Right lobe of liver (tissue), 6 donors: Measurements from ENCODE around the gene TTC23. TPM values are rescaled to one million over a fixed set of nuclear protein-coding genes. Genes with fewer than 3 reads are reported as not detected.

Source experiments
- ATAC-seq, 4 donors: fragments of 200-7000 bp; cut with Tn5 transposase; one replicate each; pipeline ENCODE4 v1.9.1; 2020; ENCODE audit warnings: mild to moderate bottlenecking in 4 of 4, moderate library complexity in 4 of 4
- DNase-seq, 3 donors: peaks; one replicate each; pipeline ENCODE4 v3.0.0-alpha.2; 2020
- H3K27ac ChIP-seq, 3 donors: fragments of 200-600 bp; one replicate each; pipeline ENCODE4 v1.8.0; 2022
- H3K27me3 ChIP-seq, 2 donors: fragments of 200-600 bp; one replicate each; pipeline ENCODE4 v1.8.0; 2022
- H3K36me3 ChIP-seq, 4 donors: fragments of 200-600 bp; sonication (generic) in 1 of 4; one replicate each; pipeline versions ENCODE4 v1.5.1 to v1.8.0; 2017 to 2022; ENCODE audit warnings: control low read depth in 1 of 4
- H3K4me1 ChIP-seq, 4 donors: fragments of 200-600 bp; sonication (generic) in 1 of 4; one replicate each; pipeline versions ENCODE4 v1.5.1 to v1.8.0; 2017 to 2022; ENCODE audit warnings: control low read depth in 1 of 4
- H3K4me3 ChIP-seq, 3 donors: fragments of 200-600 bp; one replicate each; pipeline ENCODE4 v1.8.0; 2022
- H3K9me3 ChIP-seq, 4 donors: fragments of 200-600 bp; sonication (generic) in 1 of 4; one replicate each; pipeline versions ENCODE4 v1.5.1 to v1.8.0; 2017 to 2022; ENCODE audit warnings: control low read depth in 1 of 4
- CTCF ChIP-seq, 4 donors: fragments of 200-600 bp in 3 of 4; fragments of 450-650 bp in 1 of 4; IDR thresholded peaks; one replicate each; pipeline versions ENCODE4 v1.5.1 to v1.8.0; 2016 to 2022; ENCODE audit warnings: antibody characterized with exemption in 4 of 4, mild to moderate bottlenecking in 2 of 4
- POLR2A ChIP-seq: fragments of 450-650 bp; IDR thresholded peaks from one replicate; pipeline ENCODE4 v1.6.1; 2017; ENCODE audit warnings: antibody characterized with exemption, mild to moderate bottlenecking
- WGBS: methylation state at CpG from one replicate; pipeline ENCODE4 v1.1.6; 2018; ENCODE audit warnings: low coverage, low lambda C conversion rate; ENCODE audit not compliant: insufficient coverage; ENCODE audit errors: missing lambda C conversion rate; 5-methylcytosine and 5-hydroxymethylcytosine counted together
- intact Hi-C, 2 donors: fragments of 100-400 bp; cut with DNase I; formaldehyde crosslinking; loops; one replicate each; pipeline versions ENCODE4 v1.11.2 to v1.14.1; 2022
- total RNA-seq, 6 experiments: library from RNA; depleted of rRNA in 2 of 6; stranded (reverse); fragments of >200 nt in 2 of 6; fragmentation: NEBNext Ultra II Directional in 3 of 6; extraction: Animal tissue kit (Norgen Biotek cat#: 25700) in 3 of 6; gene quantifications; one replicate each; pipeline versions ENCODE4 v1.1.0 to v1.2.4, GENCODE V29; 2016 to 2023
- donor health status: DM: no; HTN: yes; CAD: no.
- donor health status: DM: no; HTN: no; CAD: no.
- donor health status: DM: no; HTN: no; CAD: no.
- donor health status: DM: no; HTN: yes; CAD: no.
- donor health status: DM: no; HTN: yes; CAD: no.

The TTC23 gene
- total RNA-seq, 6 experiments from 2014 or later: 6.1 to 18.4 (median 9.1) TPM

- no peak for TF ChIP-seq POLR2A
- no peak for TF ChIP-seq CTCF (IDR thresholded peaks at IDR 0.05)
- no peak for ATAC-seq
- H3K27ac ChIP-seq: no peak overlapping the region
Observed at GRCh38 chr15:99180086-99180963, 69.1 kb downstream of the TTC23 start.

GRCh38 chr15:99177679-99178078, 71.7 kb downstream of the TTC23 start:
- peaks cover 0 to 12% (median 0%) of the 10 kb centered on the region in 4 donors for H3K36me3 ChIP-seq
- no peaks in the 10 kb centered on the region for H3K9me3 ChIP-seq
- H3K27ac ChIP-seq: no peak overlapping the region
- no peak for TF ChIP-seq POLR2A
- TF ChIP-seq CTCF (IDR thresholded peaks at IDR 0.05): no peak
- ATAC-seq: no peak
- H3K27me3 ChIP-seq: no peaks in the 10 kb centered on the region
- 100% methylated on average over 2 of the region's 2 CpGs for WGBS
- intact Hi-C loops: no loop called here
- H3K4me3 ChIP-seq: no peak overlapping the region
- no peaks in the 10 kb centered on the region for H3K4me1 ChIP-seq
- DNase-seq: no peak

More at GRCh38 chr15:99180086-99180963, 69.1 kb downstream of the TTC23 start:
- Histone ChIP-seq H3K36me3 (no peaks in the 10 kb centered on the region), H3K4me3 (no peak overlapping the region), H3K9me3 (no peaks in the 10 kb centered on the region), H3K27me3 (no peaks in the 10 kb centered on the region), H3K4me1 (no peaks in the 10 kb centered on the region)
- no peak for DNase-seq
- WGBS: 83% methylated on average over 3 of the region's 3 CpGs
- intact Hi-C loops: no loop called here

- no peak for TF ChIP-seq CTCF (IDR thresholded peaks at IDR 0.05)
- no peak for TF ChIP-seq POLR2A
- intact Hi-C loops: no loop called here
- DNase-seq: no peak
- Histone ChIP-seq H3K9me3 (no peaks in the 10 kb centered on the region), H3K4me3 (no peak overlapping the region), H3K27ac (no peak overlapping the region), H3K4me1 (no peaks in the 10 kb centered on the region), H3K36me3 (peaks cover 0 to 17% (median under 1%) of the 10 kb centered on the region in 4 donors), H3K27me3 (no peaks in the 10 kb centered on the region)
- ATAC-seq: no peak
- WGBS: 100% methylated on average over 2 of the region's 2 CpGs
Observed at GRCh38 chr15:99176757-99177156, 72.6 kb downstream of the TTC23 start.

- H3K9me3 ChIP-seq: no peaks in the 10 kb centered on the region
- DNase-seq (no peak), ATAC-seq (no peak)
- intact Hi-C loops: no loop called here
- WGBS: 71% methylated on average over 11 of the region's 15 CpGs
- TF ChIP-seq CTCF (IDR thresholded peaks at IDR 0.05): no peak
- no peak for TF ChIP-seq POLR2A
- H3K4me1 ChIP-seq: no peaks in the 10 kb centered on the region
- no peak overlapping the region for H3K4me3 ChIP-seq
- peaks cover 0 to 24% (median under 1%) of the 10 kb centered on the region in 4 donors for H3K36me3 ChIP-seq
- no peaks in the 10 kb centered on the region for H3K27me3 ChIP-seq
- H3K27ac ChIP-seq: no peak overlapping the region
Observed at GRCh38 chr15:99174567-99175395, 74.6 kb downstream of the TTC23 start.
